SK-N-SH (cell line): ENCODE measurements around the gene RFWD3.

Source experiments
- CHD2 ChIP-seq: fragments of 150-350 bp; IDR thresholded peaks from 2 replicates; pipeline ENCODE4 v1.6.1; 2018; ENCODE audit warnings: low read length; ENCODE audit not compliant: partially characterized antibody
- EZH2phosphoT487 ChIP-seq: fragments of 200-600 bp; sonication (generic); IDR thresholded peaks from 2 replicates; pipeline ENCODE4 v1.6.1; 2017; ENCODE audit warnings: low read depth, mixed run types, mild to moderate bottlenecking, antibody characterized with exemption, moderate library complexity, borderline replicate concordance
- FOSL2 ChIP-seq: IDR thresholded peaks from 2 replicates; pipeline ENCODE4 v1.4.0; 2012; ENCODE audit warnings: low read depth, mild to moderate bottlenecking, moderate library complexity, borderline replicate concordance
- FOXM1 ChIP-seq: IDR thresholded peaks from 2 replicates; pipeline ENCODE4 v1.4.0; 2012; ENCODE audit warnings: low read depth, mild to moderate bottlenecking
- JUND ChIP-seq: IDR thresholded peaks from 2 replicates; pipeline ENCODE4 v1.4.0; 2012
- POLR2AphosphoS5 ChIP-seq: IDR thresholded peaks from 2 replicates; pipeline ENCODE4 v1.6.1; 2012; ENCODE audit warnings: low read depth, low read length
- RAD21 ChIP-seq: IDR thresholded peaks from 2 replicates; pipeline ENCODE4 v1.6.1; 2012; ENCODE audit warnings: mild to moderate bottlenecking, low read length
- SMC3 ChIP-seq: IDR thresholded peaks from 2 replicates; pipeline ENCODE4 v1.6.1; 2012; ENCODE audit warnings: low read depth, low read length, improper control_type of control experiment
- TAF1 ChIP-seq: IDR thresholded peaks from 2 replicates; pipeline ENCODE4 v1.6.1; 2012; ENCODE audit warnings: low read depth, mild to moderate bottlenecking, low read length, moderate library complexity, borderline replicate concordance
- TCF12 ChIP-seq: IDR thresholded peaks from 2 replicates; pipeline ENCODE4 v1.4.0; 2012
- YY1 ChIP-seq: IDR thresholded peaks from 2 replicates; pipeline ENCODE4 v1.4.0; 2012; ENCODE audit warnings: low read depth, mild to moderate bottlenecking
- TF ChIP-seq, protein P1 (sequence below): IDR thresholded peaks from 2 replicates; pipeline ENCODE4 v1.4.0; 2012; ENCODE audit warnings: low read depth
- TF ChIP-seq, protein P2 (sequence below): fragments of 200-600 bp; sonication (generic); IDR thresholded peaks from 2 replicates; pipeline ENCODE4 v1.6.1; 2017; ENCODE audit warnings: antibody characterized with exemption, mild to moderate bottlenecking, moderate library complexity
- TF ChIP-seq, protein P3 (sequence below): fragments of 150-350 bp; IDR thresholded peaks from 2 replicates; pipeline ENCODE4 v1.6.1; 2017; ENCODE audit warnings: antibody characterized with exemption, low read length, low read depth, borderline replicate concordance

DNA sequence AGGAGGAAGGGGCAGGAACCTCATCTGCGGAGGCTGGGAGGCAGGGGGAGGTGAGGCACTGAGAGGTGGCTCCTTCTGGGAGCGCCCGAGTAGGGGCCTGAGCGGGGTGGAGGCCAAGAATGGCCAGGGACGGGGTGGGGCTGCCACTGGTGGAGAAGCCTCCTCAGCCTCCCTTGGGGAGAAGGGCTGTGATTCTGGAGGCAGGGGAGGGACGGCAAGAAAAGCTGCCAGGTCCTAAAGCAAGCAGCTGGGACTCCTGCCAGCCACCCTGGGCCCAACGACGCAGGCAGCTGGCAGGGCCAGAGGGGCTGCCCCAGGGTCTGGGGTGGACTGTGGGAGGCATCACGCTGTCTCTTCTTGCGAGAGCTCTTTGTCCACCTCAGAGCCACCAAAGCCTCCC lies 46.6 kb upstream of the RFWD3 start:
- TF ChIP-seq JUND (no peak), CHD2 (no peak), EZH2phosphoT487 (no peak), YY1 (no peak), POLR2AphosphoS5 (no peak), TAF1 (no peak), TCF12 (no peak), FOXM1 (no peak), SMC3 (no peak), FOSL2 (no peak), RAD21 (no peak)
- TF ChIP-seq, protein P1, sequence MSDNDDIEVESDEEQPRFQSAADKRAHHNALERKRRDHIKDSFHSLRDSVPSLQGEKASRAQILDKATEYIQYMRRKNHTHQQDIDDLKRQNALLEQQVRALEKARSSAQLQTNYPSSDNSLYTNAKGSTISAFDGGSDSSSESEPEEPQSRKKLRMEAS = no peak
- TF ChIP-seq, protein P2, sequence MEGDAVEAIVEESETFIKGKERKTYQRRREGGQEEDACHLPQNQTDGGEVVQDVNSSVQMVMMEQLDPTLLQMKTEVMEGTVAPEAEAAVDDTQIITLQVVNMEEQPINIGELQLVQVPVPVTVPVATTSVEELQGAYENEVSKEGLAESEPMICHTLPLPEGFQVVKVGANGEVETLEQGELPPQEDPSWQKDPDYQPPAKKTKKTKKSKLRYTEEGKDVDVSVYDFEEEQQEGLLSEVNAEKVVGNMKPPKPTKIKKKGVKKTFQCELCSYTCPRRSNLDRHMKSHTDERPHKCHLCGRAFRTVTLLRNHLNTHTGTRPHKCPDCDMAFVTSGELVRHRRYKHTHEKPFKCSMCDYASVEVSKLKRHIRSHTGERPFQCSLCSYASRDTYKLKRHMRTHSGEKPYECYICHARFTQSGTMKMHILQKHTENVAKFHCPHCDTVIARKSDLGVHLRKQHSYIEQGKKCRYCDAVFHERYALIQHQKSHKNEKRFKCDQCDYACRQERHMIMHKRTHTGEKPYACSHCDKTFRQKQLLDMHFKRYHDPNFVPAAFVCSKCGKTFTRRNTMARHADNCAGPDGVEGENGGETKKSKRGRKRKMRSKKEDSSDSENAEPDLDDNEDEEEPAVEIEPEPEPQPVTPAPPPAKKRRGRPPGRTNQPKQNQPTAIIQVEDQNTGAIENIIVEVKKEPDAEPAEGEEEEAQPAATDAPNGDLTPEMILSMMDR = no peak
- TF ChIP-seq, protein P3, sequence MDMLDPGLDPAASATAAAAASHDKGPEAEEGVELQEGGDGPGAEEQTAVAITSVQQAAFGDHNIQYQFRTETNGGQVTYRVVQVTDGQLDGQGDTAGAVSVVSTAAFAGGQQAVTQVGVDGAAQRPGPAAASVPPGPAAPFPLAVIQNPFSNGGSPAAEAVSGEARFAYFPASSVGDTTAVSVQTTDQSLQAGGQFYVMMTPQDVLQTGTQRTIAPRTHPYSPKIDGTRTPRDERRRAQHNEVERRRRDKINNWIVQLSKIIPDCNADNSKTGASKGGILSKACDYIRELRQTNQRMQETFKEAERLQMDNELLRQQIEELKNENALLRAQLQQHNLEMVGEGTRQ = no peak
